ENCODE data around the gene RASGRF2. TPM values are rescaled to one million over a fixed set of nuclear protein-coding genes. Genes with fewer than 3 reads are reported as not detected.
A peak's percentile ranks its signal among the peaks of the same experiment; 100 is the strongest.
"Not testable (repeated sequence)": the region's sequence is repeated elsewhere in the genome, so short reads cannot be mapped to it uniquely, and the experiment has no call there.

The RASGRF2 gene
- total and polyA plus RNA-seq, 9 of the 15 experiments (the other 6 are each of a cell fraction or from before 2014, with no cell fraction given), result 0.01 to 0.22 (median 0.08) TPM; not detected in 2

DNA sequence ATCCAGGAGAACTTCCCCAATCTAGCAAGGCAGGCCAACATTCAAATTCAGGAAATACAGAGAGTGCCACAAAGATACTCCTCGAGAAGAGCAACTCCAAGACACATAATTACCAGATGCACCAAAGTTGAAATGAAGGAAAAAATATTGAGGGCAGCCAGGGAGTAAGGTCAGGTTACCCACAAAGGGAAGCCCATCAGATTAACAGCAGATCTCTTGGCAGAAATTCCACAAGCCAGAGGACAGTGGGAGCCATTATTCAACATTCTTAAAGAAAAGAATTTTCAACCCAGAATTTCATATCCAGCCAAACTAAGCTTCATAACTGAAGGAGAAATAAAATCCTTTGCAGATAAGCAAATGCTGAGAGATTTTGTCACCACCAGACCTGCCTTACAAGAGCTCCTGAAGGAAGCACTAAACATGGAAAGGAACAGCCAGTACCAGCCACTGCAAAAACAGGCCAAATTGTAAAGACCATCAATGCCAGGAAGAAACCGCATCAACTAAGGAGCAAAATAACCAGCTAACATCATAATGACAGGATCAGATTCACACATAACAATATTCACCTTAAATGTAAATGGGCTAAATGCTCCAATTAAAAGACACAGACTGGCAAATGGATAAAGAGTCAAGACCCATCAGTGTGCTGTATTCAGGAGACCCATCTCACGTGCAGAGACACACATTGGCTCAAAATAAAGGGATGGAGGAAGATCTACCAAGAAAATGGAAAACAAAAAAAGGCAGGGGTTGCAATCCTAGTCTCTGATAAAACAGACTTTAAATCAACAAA is 70.3 kb downstream of the RASGRF2 start:
- TF ChIP-seq ZNF507 (tag; conservative IDR thresholded peaks at IDR 0.05), result peak; percentile 67
- H3K4me2 ChIP-seq (ENCODE audit: insufficient read depth, low read length); H3K9me3 ChIP-seq (replicated peaks; ENCODE audit: control insufficient read depth, insufficient read depth, low read depth, low read length); H3K9me1 ChIP-seq (ENCODE audit: control insufficient read depth, insufficient read depth, low read length); H3K9ac ChIP-seq (ENCODE audit: insufficient read depth in 1 of 2, low read depth in 2 of 2, low read length in 2 of 2); H4K20me1 ChIP-seq (replicated peaks; ENCODE audit: control insufficient read depth, insufficient read depth, low read length); ATAC-seq; H3K36me3 ChIP-seq (ENCODE audit: control insufficient read depth, insufficient read depth, low read length); H2AFZ ChIP-seq (ENCODE audit: low read depth, low read length); in situ Hi-C loops (cut with MboI); CTCF ChIA-PET (ENCODE audit: low intra/inter-chr PET ratio); H3K79me2 ChIP-seq (ENCODE audit: control insufficient read depth, insufficient read depth, low read length); FAIRE-seq; H3K4me1 ChIP-seq (replicated peaks in 1 of 2; ENCODE audit: control insufficient read depth in 2 of 2, insufficient read depth in 2 of 2, low read length in 2 of 2); H3K27ac ChIP-seq (ENCODE audit: extremely low read depth, low read depth, low read length); BruUV-seq (replicated peaks); DNase-seq (ENCODE audit: extremely low read depth in 1 of 4, low spot score in 3 of 4); intact Hi-C loops (cut with micrococcal nuclease); H3K27me3 ChIP-seq (ENCODE audit: control insufficient read depth in 2 of 2, insufficient read depth in 2 of 2, low read length in 2 of 2); POLR2A ChIA-PET; H3K4me3 ChIP-seq: not testable (repeated sequence)
- 0% methylated on average over 3 of the region's 3 CpGs for WGBS (ENCODE audit: insufficient coverage, low coverage, missing lambda C conversion rate)

- FAIRE-seq (no peak), ATAC-seq (no peak), DNase-seq (ENCODE audit: extremely low read depth in 1 of 4, low spot score in 3 of 4) (no peak)
- BruUV-seq (replicated peaks), result no TSS peak
- Histone ChIP-seq H3K4me1 (replicated peaks in 1 of 2; ENCODE audit: control insufficient read depth in 2 of 2, insufficient read depth in 2 of 2, low read length in 2 of 2) (no peaks in the 10 kb centered on the region), H3K27ac (ENCODE audit: extremely low read depth, low read depth, low read length) (no peak overlapping the region), H3K79me2 (ENCODE audit: control insufficient read depth, insufficient read depth, low read length) (no peaks in the 10 kb centered on the region), H3K9me1 (ENCODE audit: control insufficient read depth, insufficient read depth, low read length) (no peaks in the 10 kb centered on the region), H3K4me2 (ENCODE audit: insufficient read depth, low read length) (no peak overlapping the region), H3K27me3 (ENCODE audit: control insufficient read depth in 2 of 2, insufficient read depth in 2 of 2, low read length in 2 of 2) (no peaks in the 10 kb centered on the region), H3K36me3 (ENCODE audit: control insufficient read depth, insufficient read depth, low read length) (no peaks in the 10 kb centered on the region), H3K9me3 (replicated peaks; ENCODE audit: control insufficient read depth, insufficient read depth, low read depth, low read length) (no peaks in the 10 kb centered on the region), H2AFZ (ENCODE audit: low read depth, low read length) (no peak overlapping the region), H3K4me3 (no peak overlapping the region), H3K9ac (ENCODE audit: insufficient read depth in 1 of 2, low read depth in 2 of 2, low read length in 2 of 2) (no peak overlapping the region), H4K20me1 (replicated peaks; ENCODE audit: control insufficient read depth, insufficient read depth, low read length) (no peaks in the 10 kb centered on the region)
- WGBS (ENCODE audit: insufficient coverage, low coverage, missing lambda C conversion rate), result 0% methylated on average over 2 of the region's 2 CpGs
- ChIA-PET POLR2A (no interaction called here), CTCF (ENCODE audit: low intra/inter-chr PET ratio) (no interaction called here)
- in situ Hi-C loops (cut with MboI), result no loop called here
- TF ChIP-seq NFIC (IDR thresholded peaks at IDR 0.05) (no peak), CHAMP1 (IDR thresholded peaks at IDR 0.05) (no peak), ZBED1 (IDR thresholded peaks at IDR 0.05) (no peak), ZNF224 (CRISPR knock-in tag; IDR thresholded peaks at IDR 0.05) (no peak), U2AF1 (optimal IDR thresholded peaks at IDR 0.05; ENCODE audit: low read depth, low read length) (no peak), RHOXF2B (CRISPR knock-in tag; conservative IDR thresholded peaks at IDR 0.05) (no peak)
- intact Hi-C loops (cut with micrococcal nuclease), result no loop called here
Measured at GRCh38 chr5:81035522-81035921, 75.4 kb downstream of the RASGRF2 start.

Measured in K562 (cell line).